GM12878 (cell line): ENCODE measurements around the gene FCHSD2. TPM values are rescaled to one million over a fixed set of nuclear protein-coding genes. Genes with fewer than 3 reads are reported as not detected.

Experiments used
- ATAC-seq: fragments of 200-7000 bp; cut with Tn5 transposase; 3 replicates; pipeline ENCODE4 v1.9.1; 2020; ENCODE audit warnings: mild to moderate bottlenecking, moderate library complexity
- BruUV-seq: library from RNA; stranded (reverse); fragments of 400-500 nt; replicated peaks from 2 replicates; lab custom pipeline; 2021; lab: Mats Ljungman, UMichigan
- CTCF ChIA-PET: fragments of 300-600 bp; sonication (Branson Sonifier 250); formaldehyde crosslinking; extraction: SDS; loops from one replicate; lab custom pipeline; 2021; ENCODE audit warnings: inconsistent platforms; lab: Yijun Ruan, JAX
- POLR2A ChIA-PET: fragments of 350-600 bp; formaldehyde crosslinking; extraction: SDS; loops from one replicate; lab custom pipeline; 2021; ENCODE audit warnings: inconsistent platforms; lab: Charles Lee
- RAD21 ChIA-PET: fragments of 300-600 bp; sonication (Branson Sonifier 250); formaldehyde crosslinking; loops from one replicate; lab custom pipeline; 2023; ENCODE audit warnings: antibody characterized with exemption; ENCODE audit not compliant: unreplicated experiment; lab: Charles Lee
- SMC1A ChIA-PET: fragments of 300-600 bp; sonication (Branson Sonifier 250); formaldehyde crosslinking; loops from one replicate; lab custom pipeline; 2023; ENCODE audit not compliant: unreplicated experiment, uncharacterized antibody; lab: Charles Lee
- DNase-seq: peaks from one replicate; pipeline ENCODE4 v3.0.0-alpha.2; 2011; ENCODE audit warnings: low read depth, low spot score
- FAIRE-seq: peaks from 3 replicates; lab custom pipeline; 2011; peaks lifted over from hg19 to GRCh38; lab: Jason Lieb, UNC
- H2AFZ ChIP-seq: 2 replicates; pipeline ENCODE4 v1.6.0; 2011; ENCODE audit warnings: low read depth, low read length, control low read depth; ENCODE audit not compliant: control insufficient read depth
- H3K27ac ChIP-seq: 2 replicates; pipeline ENCODE4 v1.5.1; 2011; ENCODE audit warnings: control low read depth; ENCODE audit not compliant: control insufficient read depth, insufficient read depth
- H3K27me3 ChIP-seq, 2 experiments: replicated peaks in 1 of 2; 2 replicates each; pipeline versions ENCODE4 v1.6.0 to v1.6.1; 2011; ENCODE audit warnings: low read length in 1 of 2; ENCODE audit not compliant: control insufficient read depth in 2 of 2, insufficient read depth in 2 of 2
- H3K36me3 ChIP-seq, 2 experiments: 2 replicates each; pipeline ENCODE4 v1.5.1; 2011; ENCODE audit warnings: low read length in 1 of 2; ENCODE audit not compliant: control insufficient read depth in 2 of 2, insufficient read depth in 2 of 2
- H3K4me1 ChIP-seq: 2 replicates; pipeline ENCODE4 v1.6.1; 2011; ENCODE audit warnings: mild to moderate bottlenecking, low read length, moderate library complexity, mixed read lengths; ENCODE audit not compliant: control insufficient read depth, insufficient read depth
- H3K4me2 ChIP-seq: 2 replicates; pipeline ENCODE4 v1.6.0; 2011; ENCODE audit warnings: control low read depth; ENCODE audit not compliant: control insufficient read depth, insufficient read depth
- H3K4me3 ChIP-seq: fragments of 200-600 bp; sonication (generic); 2 replicates; pipeline ENCODE4 v1.5.1; 2016
- H3K79me2 ChIP-seq: 2 replicates; pipeline ENCODE4 v1.6.0; 2011; ENCODE audit warnings: low read length; ENCODE audit not compliant: control insufficient read depth, insufficient read depth
- H3K9ac ChIP-seq: 2 replicates; pipeline ENCODE4 v1.8.0; 2011; ENCODE audit warnings: low read length, control low read depth, mixed read lengths; ENCODE audit not compliant: control insufficient read depth, insufficient read depth
- H3K9me3 ChIP-seq: replicated peaks from 3 replicates; pipeline ENCODE4 v1.5.1; 2011; ENCODE audit warnings: mild to moderate bottlenecking, low read length; ENCODE audit not compliant: control insufficient read depth, insufficient read depth
- H4K20me1 ChIP-seq: 2 replicates; pipeline ENCODE4 v1.6.0; 2011; ENCODE audit not compliant: control insufficient read depth, insufficient read depth
- BCL3 ChIP-seq: IDR thresholded peaks from 2 replicates; pipeline ENCODE4 v1.6.1; 2011; ENCODE audit warnings: borderline replicate concordance, low read depth, mild to moderate bottlenecking, moderate library complexity, low read length; ENCODE audit not compliant: insufficient read depth, poor library complexity, severe bottlenecking
- CREM ChIP-seq: IDR thresholded peaks from 2 replicates; pipeline ENCODE4 v1.6.1; 2014; ENCODE audit warnings: antibody characterized with exemption, low read depth
- EED ChIP-seq: sonication (generic); IDR thresholded peaks from 2 replicates; pipeline ENCODE4 v1.6.1; 2016; ENCODE audit warnings: antibody characterized with exemption, low read depth
- FOS ChIP-seq: IDR thresholded peaks from 3 replicates; pipeline ENCODE4 v1.6.1; 2011; ENCODE audit warnings: borderline replicate concordance; ENCODE audit not compliant: insufficient read length; ENCODE audit errors: extremely low read depth
- KDM1A ChIP-seq: fragments of 200-600 bp; sonication (generic); IDR thresholded peaks from 2 replicates; pipeline ENCODE4 v1.6.1; 2016; ENCODE audit warnings: borderline replicate concordance
- MXI1 ChIP-seq: fragments of 150-350 bp; IDR thresholded peaks from 2 replicates; pipeline ENCODE4 v1.6.1; 2011; ENCODE audit warnings: low read depth, mild to moderate bottlenecking, inconsistent platforms, low read length, improper control_type of control experiment
- NFIC ChIP-seq: IDR thresholded peaks from 2 replicates; pipeline ENCODE4 v1.6.1; 2012; ENCODE audit warnings: low read depth, mild to moderate bottlenecking, inconsistent platforms, low read length, moderate library complexity
- NRF1 ChIP-seq: conservative IDR thresholded peaks from 2 replicates; pipeline ENCODE4 v1.6.1; 2011; ENCODE audit warnings: mild to moderate bottlenecking, low read depth, low read length, improper control_type of control experiment
- POU2F2 ChIP-seq: IDR thresholded peaks from 3 replicates; pipeline ENCODE4 v1.6.1; 2011; ENCODE audit warnings: low read depth, mild to moderate bottlenecking, low read length, borderline replicate concordance
- SIN3A ChIP-seq: IDR thresholded peaks from 2 replicates; pipeline ENCODE4 v1.6.1; 2012; ENCODE audit warnings: low read depth, low read length, improper control_type of control experiment
- SP1 ChIP-seq: IDR thresholded peaks from one replicate; pipeline ENCODE4 v1.6.1; 2011; ENCODE audit warnings: low read depth, low read length
- SRF ChIP-seq, 2 experiments: IDR thresholded peaks; 2 replicates each; pipeline ENCODE4 v1.6.1; 2011; ENCODE audit warnings: low read depth in 2 of 2, low read length in 2 of 2, mild to moderate bottlenecking in 1 of 2, moderate library complexity in 1 of 2
- TAF1 ChIP-seq: IDR thresholded peaks from 2 replicates; pipeline ENCODE4 v1.6.1; 2011; ENCODE audit warnings: mild to moderate bottlenecking, low read depth, low read length, borderline replicate concordance
- ZNF622 ChIP-seq: fragments of 450-650 bp; IDR thresholded peaks from 2 replicates; pipeline ENCODE4 v1.6.1; 2017; ENCODE audit warnings: mild to moderate bottlenecking, inconsistent platforms
- ZSCAN29 ChIP-seq: fragments of 450-650 bp; IDR thresholded peaks from 2 replicates; pipeline ENCODE4 v1.6.1; 2017; ENCODE audit warnings: mild to moderate bottlenecking, moderate library complexity
- WGBS: methylation state at CpG from one replicate; pipeline ENCODE4 v1.1.6; 2016; ENCODE audit warnings: low lambda C conversion rate; ENCODE audit not compliant: insufficient replicate concordance, insufficient coverage; ENCODE audit errors: missing lambda C conversion rate; 5-methylcytosine and 5-hydroxymethylcytosine counted together
- in situ Hi-C: fragments of 300-500 bp; cut with MboI; formaldehyde crosslinking; loops from 9 replicates; pipeline ENCODE4 v1.14.3; 2018; ENCODE audit warnings: mixed read lengths
- intact Hi-C: fragments of 100-400 bp; cut with micrococcal nuclease; formaldehyde crosslinking; loops from one replicate; pipeline ENCODE4 v1.14.2; 2022; ENCODE audit not compliant: unreplicated experiment
- polyA plus RNA-seq, 11 experiments: library from polyadenylated mRNA; depleted of rRNA in 4 of 11; unstranded in 6 of 11; stranded (reverse) in 5 of 11; fragments of >200 nt; fragmentation: Nextera tagmentation in 4 of 11; fragmentation: Illumina TruSeq in 1 of 11; extraction: Ambion mirVana in 4 of 11; extraction: Trizol in 1 of 11; gene quantifications; 1 replicate in 1 of 11; 2 replicates in 10 of 11; pipeline versions ENCODE4 v1.2.1 to v1.2.3, GENCODE V29; 2011 to 2016; ENCODE audit warnings: inconsistent platforms in 2 of 11, missing spikeins in 2 of 11, low read depth in 1 of 11
- total RNA-seq, 4 experiments: library from RNA; depleted of rRNA in 3 of 4; stranded (reverse); fragments of >200 nt in 3 of 4; fragmentation: Illumina TruSeq in 1 of 4; extraction: Trizol in 1 of 4; gene quantifications; 2 replicates each; pipeline versions ENCODE4 v1.2.1 to v1.2.3, GENCODE V29; 2013 to 2021

Gene FCHSD2
- total and polyA plus RNA-seq, 10 of the 15 experiments (the other 5 are each of a cell fraction or from before 2014, with no cell fraction given): 13.2 to 89.8 (median 47.8) TPM

DNA sequence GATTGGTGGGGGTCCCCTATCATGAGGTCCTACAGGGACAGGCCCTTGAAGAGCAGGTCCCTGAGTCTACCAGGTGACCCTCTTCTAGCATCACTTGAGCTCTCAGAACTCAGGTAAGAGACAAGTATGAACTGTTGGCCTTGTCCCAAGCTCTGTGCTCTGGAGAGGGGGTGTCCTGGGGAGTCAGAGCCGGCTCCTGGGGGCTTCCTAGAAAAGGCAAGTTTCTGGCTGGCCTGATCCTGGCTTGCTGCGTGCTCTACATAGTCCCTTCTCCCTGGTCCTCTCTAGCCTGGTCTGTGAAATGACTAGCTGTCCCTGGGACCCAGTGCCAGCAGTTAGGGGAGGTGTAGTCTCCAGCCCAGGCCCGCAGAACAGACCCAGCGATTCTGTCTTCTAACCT lies 316.5 kb downstream of the FCHSD2 start:
- in situ Hi-C loops: loop anchor here (5.0 to 25.0 kb wide), 2 partner anchors 362 to 417 kb away; no protein-coding TSS in a partner anchor

DNA sequence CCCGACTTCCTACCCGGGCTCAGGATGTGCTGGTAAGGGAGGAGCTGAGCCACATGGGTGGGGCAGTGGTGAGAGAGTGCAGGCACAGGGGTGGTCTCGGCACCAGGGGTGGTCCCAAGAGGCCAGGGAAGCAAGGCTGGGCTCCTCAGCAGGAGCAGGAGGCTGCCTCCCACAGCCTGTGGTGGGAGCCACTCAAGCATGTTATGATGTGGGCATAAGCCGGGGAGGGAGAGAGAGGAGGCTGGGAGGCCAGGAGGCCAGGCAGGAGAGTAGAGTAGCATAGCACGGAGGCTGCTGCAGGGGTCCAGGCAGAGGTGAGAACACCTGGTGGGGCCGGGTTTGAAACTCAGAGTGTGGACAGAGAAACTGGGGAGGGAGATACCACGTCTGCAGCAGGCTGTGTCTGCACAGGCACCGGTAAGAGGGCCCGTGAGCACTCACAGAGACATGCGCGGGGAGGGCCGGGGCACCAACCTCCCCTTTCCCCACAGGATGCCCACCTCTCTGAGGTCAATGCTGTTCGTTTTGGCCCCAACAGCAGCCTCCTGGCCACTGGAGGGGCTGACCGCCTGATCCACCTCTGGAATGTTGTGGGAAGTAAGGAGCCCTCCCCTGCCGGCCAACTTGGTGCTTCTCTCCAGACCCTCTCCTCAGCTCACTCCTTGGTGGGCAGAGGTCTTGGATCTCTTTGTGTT lies 317.2 kb downstream of the FCHSD2 start:
- BruUV-seq: no TSS peak
- Histone ChIP-seq H3K4me2 (no peak overlapping the region), H3K27me3 (no peaks in the 10 kb centered on the region), H3K9ac (no peak overlapping the region), H2AFZ (no peak overlapping the region), H3K27ac (no peak overlapping the region; the same call in 1 of the 2 replicates), H4K20me1 (no peaks in the 10 kb centered on the region), H3K4me1 (peaks cover 27% of the 10 kb centered on the region), H3K79me2 (no peaks in the 10 kb centered on the region), H3K4me3 (no peak overlapping the region), H3K36me3 (peaks cover 5 to 26% of the 10 kb centered on the region in 2 experiments), H3K9me3 (no peaks in the 10 kb centered on the region; the same call in 2 of the 3 replicates)
- ChIA-PET POLR2A (no interaction called here), SMC1A (interaction anchor here (0.9 kb wide), 1 partner anchor 90 kb away, joined by 3 read pairs; no protein-coding TSS in a partner anchor), CTCF (interaction anchor here (1.0 to 8.7 kb wide), 2 partner anchors 100 to 353 kb away, joined by 3 to 128 read pairs; no protein-coding TSS in a partner anchor), RAD21 (interaction anchor here (1.1 to 1.3 kb wide), 2 partner anchors 9 to 31 kb away, joined by 3 to 5 read pairs; partner anchors contain the start of gene STARD10)
- no peak for DNase-seq
- no peak for ATAC-seq
- FAIRE-seq: no peak
- 77% methylated on average over 13 of the region's 15 CpGs for whole genome bisulfite sequencing
- in situ Hi-C loops (loop anchor here (5.0 to 25.0 kb wide), 2 partner anchors 362 to 417 kb away; no protein-coding TSS in a partner anchor), intact Hi-C loops (no loop called here)
- TF ChIP-seq SP1: no peak
- TF ChIP-seq NFIC: no peak
- TF ChIP-seq CREM: no peak
- TF ChIP-seq TAF1: no peak
- peak; percentile 52 for TF ChIP-seq BCL3
- TF ChIP-seq NRF1: no peak
- no peak for TF ChIP-seq KDM1A
- TF ChIP-seq SIN3A: no peak
- no peak for TF ChIP-seq ZNF622
- TF ChIP-seq POU2F2: no peak
- TF ChIP-seq MXI1: no peak
- TF ChIP-seq EED: no peak
- TF ChIP-seq FOS: no peak

More for the DNA sequence above, 316.5 kb downstream of the FCHSD2 start:
- Histone ChIP-seq H3K27me3 (no peaks in the 10 kb centered on the region), H3K36me3 (peaks cover 11 to 28% of the 10 kb centered on the region in 2 experiments), H2AFZ (no peak overlapping the region), H3K4me2 (no peak overlapping the region), H3K79me2 (no peaks in the 10 kb centered on the region), H3K4me3 (no peak overlapping the region), H3K27ac (no peak overlapping the region), H3K9me3 (no peaks in the 10 kb centered on the region; the same call in 2 of the 3 replicates), H3K9ac (no peak overlapping the region), H3K4me1 (peaks cover 27% of the 10 kb centered on the region), H4K20me1 (no peaks in the 10 kb centered on the region)
- no peak for TF ChIP-seq ZSCAN29
- no peak for TF ChIP-seq SRF (IDR thresholded peaks at IDR 0.05; ENCODE audit: low read depth in 2 of 2, low read length in 2 of 2)
- no peak for TF ChIP-seq TAF1
- BruUV-seq: no TSS peak
- DNase-seq (no peak), FAIRE-seq (no peak), ATAC-seq (no peak)
- ChIA-PET RAD21 (interaction anchor here (0.9 kb wide), 1 partner anchor 353 kb away, joined by 3 read pairs; no protein-coding TSS in a partner anchor), CTCF (interaction anchor here (8.7 kb wide), 1 partner anchor 352 kb away, joined by 128 read pairs; no protein-coding TSS in a partner anchor), POLR2A (interaction anchor here (3.5 kb wide), 1 partner anchor 10 kb away, joined by 14 read pairs; no protein-coding TSS in a partner anchor), SMC1A (interaction anchor here (0.9 to 1.2 kb wide), 2 partner anchors 91 to 100 kb away, joined by 3 read pairs; no protein-coding TSS in a partner anchor)
- 84% methylated on average over 4 of the region's 4 CpGs for WGBS
- intact Hi-C loops: no loop called here
